Fibroblast of pulmonary artery (primary cell): ENCODE measurements around the gene KCNJ11.

ENCODE experiments used
- DNase-seq: peaks from one replicate; pipeline ENCODE4 v3.0.0-alpha.2; 2010; ENCODE audit warnings: low read depth
- H3K4me3 ChIP-seq: replicated peaks from 2 replicates; pipeline ENCODE4 v1.5.1; 2011; ENCODE audit warnings: low read depth, mild to moderate bottlenecking, control low read depth, low read length, moderate library complexity
- TF ChIP-seq, protein P1 (sequence below): IDR thresholded peaks from 2 replicates; pipeline ENCODE4 v1.5.1; 2011; ENCODE audit warnings: mild to moderate bottlenecking, control low read depth, low read length, inconsistent platforms; ENCODE audit errors: missing control alignments

The KCNJ11 gene

DNA sequence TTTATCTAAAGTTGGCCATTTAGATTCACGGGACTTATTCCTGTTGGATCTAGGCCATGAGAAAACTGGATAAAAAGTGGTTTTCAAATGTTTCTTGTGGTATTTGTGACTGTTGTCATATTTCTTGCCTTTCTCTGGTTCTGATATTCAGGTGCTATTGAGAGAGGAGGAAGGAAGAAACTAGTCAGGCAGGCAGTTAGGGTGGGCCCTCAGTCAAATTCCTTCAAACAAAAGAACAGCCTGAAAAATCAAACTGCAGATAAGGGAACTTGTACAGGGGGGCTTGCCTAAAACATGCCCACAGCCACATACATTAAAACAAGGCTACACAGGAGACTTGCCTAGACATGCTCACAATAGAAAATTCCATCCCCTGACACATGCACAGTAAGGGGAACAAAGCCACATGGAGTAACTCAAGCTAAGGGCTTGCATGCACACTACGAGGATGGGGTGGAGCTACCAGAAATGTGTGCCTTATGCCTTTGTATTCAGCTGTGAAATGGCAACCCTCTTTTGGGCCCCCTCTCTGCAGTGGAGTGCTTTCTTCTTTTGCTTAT, 18.7 kb downstream of the KCNJ11 start:
- no peak for DNase-seq
- H3K4me3 ChIP-seq, result no peak overlapping the region
- TF ChIP-seq, protein P1, sequence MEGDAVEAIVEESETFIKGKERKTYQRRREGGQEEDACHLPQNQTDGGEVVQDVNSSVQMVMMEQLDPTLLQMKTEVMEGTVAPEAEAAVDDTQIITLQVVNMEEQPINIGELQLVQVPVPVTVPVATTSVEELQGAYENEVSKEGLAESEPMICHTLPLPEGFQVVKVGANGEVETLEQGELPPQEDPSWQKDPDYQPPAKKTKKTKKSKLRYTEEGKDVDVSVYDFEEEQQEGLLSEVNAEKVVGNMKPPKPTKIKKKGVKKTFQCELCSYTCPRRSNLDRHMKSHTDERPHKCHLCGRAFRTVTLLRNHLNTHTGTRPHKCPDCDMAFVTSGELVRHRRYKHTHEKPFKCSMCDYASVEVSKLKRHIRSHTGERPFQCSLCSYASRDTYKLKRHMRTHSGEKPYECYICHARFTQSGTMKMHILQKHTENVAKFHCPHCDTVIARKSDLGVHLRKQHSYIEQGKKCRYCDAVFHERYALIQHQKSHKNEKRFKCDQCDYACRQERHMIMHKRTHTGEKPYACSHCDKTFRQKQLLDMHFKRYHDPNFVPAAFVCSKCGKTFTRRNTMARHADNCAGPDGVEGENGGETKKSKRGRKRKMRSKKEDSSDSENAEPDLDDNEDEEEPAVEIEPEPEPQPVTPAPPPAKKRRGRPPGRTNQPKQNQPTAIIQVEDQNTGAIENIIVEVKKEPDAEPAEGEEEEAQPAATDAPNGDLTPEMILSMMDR, result no peak

DNA sequence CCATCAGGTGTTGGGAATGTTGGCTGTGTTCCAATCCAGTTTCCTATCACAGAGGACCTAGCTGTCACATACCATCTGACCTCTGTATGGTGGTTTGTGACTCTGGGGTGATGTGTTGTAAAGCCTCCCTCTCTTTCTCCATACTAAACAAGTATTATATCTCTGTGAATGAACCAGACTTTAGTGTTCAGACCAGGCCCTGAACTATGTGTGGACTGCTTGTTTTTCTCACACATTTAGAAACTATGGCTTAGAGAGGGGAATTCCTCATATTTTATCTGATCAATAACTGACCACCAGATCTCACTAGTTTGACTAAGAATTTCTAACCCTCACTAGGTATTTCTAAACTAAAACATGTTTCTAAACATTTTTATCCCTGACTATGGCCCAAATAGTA, 19.4 kb downstream of the KCNJ11 start:
- no peak for DNase-seq
- H3K4me3 ChIP-seq, result no peak overlapping the region
- TF ChIP-seq, protein P1, result no peak

DNA sequence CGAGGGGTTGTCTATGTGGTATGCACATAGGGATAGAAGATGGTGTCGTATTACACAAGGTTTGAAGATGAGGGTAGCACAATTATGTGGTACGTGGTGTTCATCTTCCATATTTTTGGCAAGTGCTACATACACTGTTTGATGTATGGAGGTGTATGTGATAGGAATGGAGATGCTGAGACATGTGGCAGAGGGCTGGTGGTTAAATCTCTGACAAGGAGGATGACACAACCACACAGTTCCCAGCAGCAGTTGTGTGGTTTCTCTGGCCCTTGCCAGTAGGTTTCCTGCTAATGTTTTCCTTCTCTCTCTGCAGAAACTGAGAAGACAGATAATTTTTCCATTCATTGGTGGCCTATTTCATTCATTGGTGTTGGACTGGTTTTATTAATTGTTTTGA, 19.9 kb downstream of the KCNJ11 start:
- TF ChIP-seq, protein P1, result no peak
- no peak overlapping the region for H3K4me3 ChIP-seq
- DNase-seq, result no peak

DNA sequence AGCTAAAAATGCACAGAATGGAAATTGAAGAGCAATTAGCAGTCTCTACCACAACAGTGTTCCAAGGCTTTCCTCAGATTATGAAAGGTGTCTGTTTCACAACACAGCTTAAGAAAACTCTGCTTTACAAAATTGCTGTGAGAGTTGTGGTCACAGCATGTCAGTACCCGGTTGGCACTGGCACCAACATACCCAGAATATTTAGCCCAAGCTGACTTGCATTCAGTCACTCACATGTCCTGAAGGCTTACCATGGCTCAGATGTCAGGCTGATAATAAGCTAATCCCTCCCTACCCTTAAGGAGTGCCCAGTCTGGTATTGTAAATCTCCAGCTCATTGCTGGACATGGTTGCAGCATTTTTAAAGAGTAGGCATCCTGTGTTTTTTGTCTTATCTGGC, 22.0 kb downstream of the KCNJ11 start:
- H3K4me3 ChIP-seq, result no peak overlapping the region
- DNase-seq, result no peak
- TF ChIP-seq, protein P1, result no peak

DNA sequence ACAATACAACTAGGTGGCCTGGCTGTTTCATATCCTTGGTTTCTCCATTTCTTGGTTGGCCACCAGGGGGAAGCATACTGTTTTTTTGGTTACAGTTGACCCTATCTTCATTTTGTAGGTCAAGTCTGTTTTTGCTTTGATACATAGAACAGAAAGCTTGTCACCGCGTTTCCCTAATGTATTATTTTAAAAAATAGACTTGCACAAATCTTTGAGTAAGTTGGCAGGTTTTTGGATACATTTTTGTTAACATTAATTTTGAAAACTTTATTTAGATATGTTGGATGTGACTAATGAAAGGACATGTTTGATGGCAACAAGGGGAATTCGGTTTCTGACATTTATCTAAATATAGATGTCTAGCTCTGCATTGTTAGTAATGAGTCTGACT, 33.9 kb downstream of the KCNJ11 start:
- peak; percentile 85 for DNase-seq
- TF ChIP-seq, protein P1, result peak; percentile 70
- peak overlapping the region; percentile 71 for H3K4me3 ChIP-seq

DNA sequence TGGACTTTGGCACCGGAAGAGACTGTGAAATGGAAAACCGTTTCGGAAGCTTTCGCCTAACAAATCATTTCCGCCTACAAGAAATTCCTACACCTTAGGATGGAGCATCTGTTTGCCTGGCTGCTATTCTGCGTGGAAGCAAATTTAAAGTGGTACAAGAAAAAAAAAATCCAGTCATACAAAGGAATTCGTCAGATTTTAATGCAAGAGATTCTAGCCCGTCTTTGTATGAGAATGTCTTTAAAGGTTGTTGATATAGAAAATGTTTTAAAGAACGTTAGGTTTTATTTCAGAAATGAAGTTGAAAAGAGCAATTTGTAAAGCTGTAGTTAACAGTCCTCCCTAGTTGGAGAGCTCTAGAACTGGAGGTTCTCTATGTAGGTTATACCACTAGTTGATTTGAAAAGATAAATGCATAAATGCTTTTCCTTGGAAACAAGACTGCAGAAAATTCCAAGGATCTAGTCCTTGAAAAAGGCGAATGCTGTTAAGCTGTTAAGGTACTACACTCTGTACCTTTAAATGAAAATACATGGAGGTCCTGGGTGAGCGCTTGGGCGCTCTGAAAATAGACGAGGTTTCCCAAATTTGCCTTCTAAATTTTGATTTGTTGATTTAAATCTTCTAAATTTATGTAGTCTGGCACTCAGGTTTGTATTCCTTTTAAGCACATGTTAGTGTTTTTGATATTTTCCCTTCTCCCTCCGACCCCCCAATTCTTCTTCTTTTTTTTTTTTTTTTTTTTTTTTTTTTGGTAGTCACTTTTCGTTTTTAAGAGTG, 34.4 kb downstream of the KCNJ11 start:
- no peak for DNase-seq
- TF ChIP-seq, protein P1, result no peak
- peak overlapping the region; percentile 71 for H3K4me3 ChIP-seq
